GM13976 (cell line): ENCODE measurements around the gene RPL13A.
"Not testable (repeated sequence)": the region's sequence is repeated elsewhere in the genome, so short reads cannot be mapped to it uniquely, and the experiment has no call there.

Experiments used
- DNase-seq: peaks from one replicate; pipeline ENCODE4 v3.0.0; 2012; ENCODE audit warnings: low spot score
- in situ Hi-C: fragments of 300-500 bp; cut with MboI; formaldehyde crosslinking; loops from one replicate; pipeline ENCODE4 v1.12.0; 2022; ENCODE audit warnings: low sequenced_read_pairs, mixed read lengths, inconsistent platforms; ENCODE audit not compliant: unreplicated experiment
- TF ChIP-seq, protein P1 (sequence below): IDR thresholded peaks from 2 replicates; pipeline ENCODE4 v1.5.1; 2012; ENCODE audit warnings: borderline replicate concordance, mild to moderate bottlenecking; ENCODE audit not compliant: insufficient read depth; ENCODE audit errors: extremely low read depth, missing control alignments, control extremely low read depth

Gene RPL13A

DNA sequence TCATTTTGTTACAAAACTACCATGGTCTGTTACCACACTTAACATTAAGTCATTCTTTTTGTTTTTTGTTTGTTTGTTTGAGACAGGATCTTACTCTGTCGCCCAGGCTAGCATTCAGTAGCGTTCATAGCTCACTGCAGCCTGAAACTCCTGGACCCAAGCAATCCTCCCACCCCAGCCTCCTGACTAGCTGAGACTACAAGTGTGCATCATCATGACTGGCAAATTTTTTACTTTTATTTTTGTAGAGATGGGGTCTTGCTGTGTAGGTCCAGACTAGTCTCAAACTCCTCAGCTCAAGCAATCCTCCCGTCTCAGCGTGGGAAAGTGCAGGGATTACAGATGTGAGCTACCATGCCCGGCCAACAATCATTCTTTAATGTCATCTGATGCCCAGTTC, 31.1 kb upstream of the RPL13A start:
- in situ Hi-C loops: no loop called here
- TF ChIP-seq, protein P1, sequence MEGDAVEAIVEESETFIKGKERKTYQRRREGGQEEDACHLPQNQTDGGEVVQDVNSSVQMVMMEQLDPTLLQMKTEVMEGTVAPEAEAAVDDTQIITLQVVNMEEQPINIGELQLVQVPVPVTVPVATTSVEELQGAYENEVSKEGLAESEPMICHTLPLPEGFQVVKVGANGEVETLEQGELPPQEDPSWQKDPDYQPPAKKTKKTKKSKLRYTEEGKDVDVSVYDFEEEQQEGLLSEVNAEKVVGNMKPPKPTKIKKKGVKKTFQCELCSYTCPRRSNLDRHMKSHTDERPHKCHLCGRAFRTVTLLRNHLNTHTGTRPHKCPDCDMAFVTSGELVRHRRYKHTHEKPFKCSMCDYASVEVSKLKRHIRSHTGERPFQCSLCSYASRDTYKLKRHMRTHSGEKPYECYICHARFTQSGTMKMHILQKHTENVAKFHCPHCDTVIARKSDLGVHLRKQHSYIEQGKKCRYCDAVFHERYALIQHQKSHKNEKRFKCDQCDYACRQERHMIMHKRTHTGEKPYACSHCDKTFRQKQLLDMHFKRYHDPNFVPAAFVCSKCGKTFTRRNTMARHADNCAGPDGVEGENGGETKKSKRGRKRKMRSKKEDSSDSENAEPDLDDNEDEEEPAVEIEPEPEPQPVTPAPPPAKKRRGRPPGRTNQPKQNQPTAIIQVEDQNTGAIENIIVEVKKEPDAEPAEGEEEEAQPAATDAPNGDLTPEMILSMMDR: no peak
- DNase-seq: no peak

DNA sequence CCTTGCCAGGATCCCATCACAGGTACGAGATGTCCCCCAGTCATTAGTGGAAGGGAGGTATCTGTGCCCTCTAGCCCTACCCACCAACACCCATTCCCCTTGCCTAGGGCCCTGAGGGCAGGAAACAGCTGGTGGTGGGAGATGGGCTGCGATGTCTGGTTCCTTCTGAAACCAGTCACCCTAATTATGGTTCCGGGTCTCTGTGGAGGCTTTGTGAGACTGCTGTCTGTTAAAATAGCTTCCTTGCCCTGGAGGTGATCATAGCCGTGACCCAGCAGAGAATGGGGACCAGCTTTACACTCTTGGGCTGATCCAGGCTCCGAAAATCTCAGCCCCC, 28.9 kb upstream of the RPL13A start:
- in situ Hi-C loops: no loop called here
- DNase-seq: no peak
- TF ChIP-seq, protein P1: no peak

DNA sequence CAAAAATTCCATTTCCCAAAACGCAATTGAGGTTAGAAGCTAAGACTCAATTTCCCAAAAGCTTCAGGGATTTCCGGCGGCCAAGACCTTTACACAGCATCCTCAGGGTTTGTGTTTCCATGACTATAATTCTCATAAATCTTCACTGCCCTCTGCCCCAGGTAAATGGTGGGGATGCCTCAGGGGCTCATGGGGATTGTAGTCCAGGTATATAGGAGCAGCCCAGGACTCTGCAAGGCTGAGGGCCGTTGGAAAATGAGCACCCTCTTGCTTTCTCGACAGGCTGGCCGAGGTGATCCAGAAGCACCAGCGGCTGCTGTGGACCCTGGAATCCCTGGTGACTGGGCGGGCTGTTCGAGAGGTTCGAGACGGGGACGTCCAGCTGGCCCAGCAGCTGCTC, 28.0 kb upstream of the RPL13A start:
- DNase-seq: no peak
- TF ChIP-seq, protein P1: no peak
- in situ Hi-C loops: no loop called here

GRCh38 chr19:49461130-49461529, 26.3 kb upstream of the RPL13A start:
- DNase-seq, in situ Hi-C loops: not testable (repeated sequence)

DNA sequence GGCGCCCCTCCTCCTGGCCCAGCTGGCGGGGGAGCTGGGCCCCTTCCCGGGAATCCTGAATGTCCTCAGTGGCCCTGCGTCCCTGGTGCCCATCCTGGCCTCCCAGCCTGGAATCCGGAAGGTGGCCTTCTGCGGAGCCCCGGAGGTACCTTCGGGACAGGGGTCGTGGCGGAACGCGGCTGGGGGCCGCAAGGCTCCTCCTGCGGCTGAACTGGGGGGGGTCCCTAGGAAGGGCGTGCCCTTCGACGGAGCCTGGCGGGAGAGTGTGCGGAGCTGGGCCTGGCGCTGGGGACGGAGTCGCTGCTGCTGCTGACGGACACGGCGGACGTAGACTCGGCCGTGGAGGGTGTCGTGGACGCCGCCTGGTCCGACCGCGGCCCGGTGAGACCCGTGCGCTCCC, 25.8 kb upstream of the RPL13A start:
- in situ Hi-C loops: no loop called here
- TF ChIP-seq, protein P1: no peak
- no peak for DNase-seq

GRCh38 chr19:49462492-49462891, 24.9 kb upstream of the RPL13A start:
- TF ChIP-seq, protein P1: no peak
- in situ Hi-C loops: no loop called here
- no peak for DNase-seq

GRCh38 chr19:49463960-49464740, 23.3 kb upstream of the RPL13A start:
- in situ Hi-C loops: no loop called here
- TF ChIP-seq, protein P1: no peak
- no peak for DNase-seq
